HepG2 (cell line): ENCODE measurements around the gene CDH2. TPM values are rescaled to one million over a fixed set of nuclear protein-coding genes. Genes with fewer than 3 reads are reported as not detected.

Experiments
- GABPA ChIP-seq, 2 experiments: IDR thresholded peaks; 2 replicates each; pipeline ENCODE4 v1.6.1; 2011 to 2016; ENCODE audit warnings: low read depth in 2 of 2, low read length in 1 of 2, missing biosample characterization in 1 of 2, missing genetic modification characterization in 1 of 2
- GRHL1 ChIP-seq: sonication (generic); formaldehyde crosslinking; conservative IDR thresholded peaks from 2 replicates; pipeline ENCODE4 v1.8.0; 2022; ENCODE audit warnings: missing genetic modification reagents
- HMG20A ChIP-seq: IDR thresholded peaks from 2 replicates; pipeline ENCODE4 v1.6.1; 2016; ENCODE audit warnings: borderline replicate concordance
- IKZF5 ChIP-seq: IDR thresholded peaks from 2 replicates; pipeline ENCODE4 v1.6.1; 2018; ENCODE audit warnings: missing genetic modification reagents, mild to moderate bottlenecking, missing compliant biosample characterization
- IRX3 ChIP-seq: sonication (generic); formaldehyde crosslinking; IDR thresholded peaks from 2 replicates; pipeline ENCODE4 v1.8.1; 2023; ENCODE audit warnings: mild to moderate bottlenecking, low read depth, missing genetic modification reagents, borderline replicate concordance
- KAT8 ChIP-seq: IDR thresholded peaks from 2 replicates; pipeline ENCODE4 v1.6.1; 2016; ENCODE audit warnings: missing genetic modification reagents, missing compliant biosample characterization
- NFKBIZ ChIP-seq: IDR thresholded peaks from 2 replicates; pipeline ENCODE4 v1.6.1; 2018; ENCODE audit warnings: missing genetic modification reagents, missing compliant biosample characterization
- REPIN1 ChIP-seq: sonication (generic); formaldehyde crosslinking; IDR thresholded peaks from 2 replicates; pipeline ENCODE4 v1.8.0; 2022; ENCODE audit warnings: missing genetic modification reagents, low read depth, mild to moderate bottlenecking, borderline replicate concordance
- SMAD1 ChIP-seq: sonication (generic); formaldehyde crosslinking; IDR thresholded peaks from 2 replicates; pipeline ENCODE4 v1.4.0; 2020; ENCODE audit warnings: missing genetic modification reagents, low read depth, mild to moderate bottlenecking, borderline replicate concordance
- SMARCC2 ChIP-seq: fragments of 450-650 bp; IDR thresholded peaks from 2 replicates; pipeline ENCODE4 v1.6.1; 2017; ENCODE audit warnings: antibody characterized with exemption, mild to moderate bottlenecking
- SRSF1 ChIP-seq: fragments of 200-400 bp; formaldehyde crosslinking; optimal IDR thresholded peaks from 2 replicates; pipeline ENCODE3; 2017; ENCODE audit warnings: mild to moderate bottlenecking, low read depth, low read length, moderate library complexity
- SRY ChIP-seq: sonication (generic); formaldehyde crosslinking; IDR thresholded peaks from 2 replicates; pipeline ENCODE4 v1.8.0; 2022; ENCODE audit warnings: mild to moderate bottlenecking, missing genetic modification reagents
- TGIF2 ChIP-seq: IDR thresholded peaks from 2 replicates; pipeline ENCODE4 v1.6.1; 2016; ENCODE audit warnings: control low read depth, missing compliant biosample characterization
- TRIM24 ChIP-seq: sonication (generic); formaldehyde crosslinking; IDR thresholded peaks from 2 replicates; pipeline ENCODE4 v1.8.0; 2022; ENCODE audit warnings: mild to moderate bottlenecking, missing genetic modification reagents
- U2AF2 ChIP-seq: fragments of 200-400 bp; formaldehyde crosslinking; IDR thresholded peaks from 2 replicates; pipeline ENCODE4 v1.6.1; 2017; ENCODE audit warnings: low read depth, mild to moderate bottlenecking, low read length
- ZBTB10 ChIP-seq: sonication (generic); formaldehyde crosslinking; IDR thresholded peaks from 2 replicates; pipeline ENCODE4 v1.4.0; 2020; ENCODE audit warnings: missing genetic modification reagents, borderline replicate concordance
- ZBTB20 ChIP-seq: sonication (generic); formaldehyde crosslinking; IDR thresholded peaks from 2 replicates; pipeline ENCODE4 v1.8.1; 2023; ENCODE audit warnings: missing genetic modification reagents, low read depth, mild to moderate bottlenecking, borderline replicate concordance
- ZBTB42 ChIP-seq: sonication (generic); formaldehyde crosslinking; IDR thresholded peaks from 2 replicates; pipeline ENCODE4 v1.5.0; 2020; ENCODE audit warnings: mild to moderate bottlenecking, missing genetic modification reagents
- ZBTB7B ChIP-seq: sonication (generic); formaldehyde crosslinking; IDR thresholded peaks from 2 replicates; pipeline ENCODE4 v1.4.0; 2020; ENCODE audit warnings: missing genetic modification reagents
- ZFP90 ChIP-seq: sonication (generic); formaldehyde crosslinking; IDR thresholded peaks from 2 replicates; pipeline ENCODE4 v1.8.0; 2022; ENCODE audit warnings: missing genetic modification reagents, mild to moderate bottlenecking, inconsistent platforms, borderline replicate concordance
- ZNF326 ChIP-seq: sonication (generic); formaldehyde crosslinking; IDR thresholded peaks from 2 replicates; pipeline ENCODE4 v1.4.0; 2020; ENCODE audit warnings: missing genetic modification reagents, borderline replicate concordance
- ZNF34 ChIP-seq: sonication (generic); formaldehyde crosslinking; IDR thresholded peaks from 2 replicates; pipeline ENCODE4 v1.4.0; 2020; ENCODE audit warnings: mild to moderate bottlenecking, missing genetic modification reagents, borderline replicate concordance
- ZNF503 ChIP-seq: sonication (generic); formaldehyde crosslinking; IDR thresholded peaks from 2 replicates; pipeline ENCODE4 v1.4.0; 2020; ENCODE audit warnings: missing genetic modification reagents
- ZNF563 ChIP-seq: sonication (generic); formaldehyde crosslinking; IDR thresholded peaks from 2 replicates; pipeline ENCODE4 v1.8.0; 2022; ENCODE audit warnings: mild to moderate bottlenecking, moderate library complexity, missing genetic modification reagents
- polyA plus RNA-seq, 8 experiments: library from polyadenylated mRNA; depleted of rRNA in 3 of 8; stranded (reverse) in 7 of 8; unstranded in 1 of 8; fragments of >200 nt; fragmentation: Illumina TruSeq in 4 of 8; extraction: Trizol in 4 of 8; gene quantifications; 2 replicates each; pipeline versions ENCODE4 v1.2.1 to v1.2.3, GENCODE V29; 2011 to 2016; ENCODE audit warnings: low read depth in 4 of 8, missing spikeins in 1 of 8, mixed read lengths in 1 of 8; ENCODE audit not compliant: insufficient read depth in 1 of 8
- total RNA-seq, 5 experiments: library from RNA; depleted of rRNA; stranded (reverse); fragments of >200 nt; fragmentation: Illumina TruSeq; extraction: Trizol; gene quantifications; 2 replicates each; pipeline ENCODE4 v1.2.3, GENCODE V29; 2016; ENCODE audit warnings: low read depth in 1 of 5

CDH2 gene
- total and polyA plus RNA-seq, 2 of the 13 experiments (the other 11 are each of a cell fraction or from before 2014, with no cell fraction given): 18.6 to 36.1 TPM

GRCh38 chr18:28091197-28091596 is 85.7 kb downstream of the CDH2 start (continued):
- TF ChIP-seq ZBTB10: no peak
- no peak for TF ChIP-seq NFKBIZ (CRISPR knock-in tag)
- no peak for TF ChIP-seq GRHL1
- no peak for TF ChIP-seq IRX3 (CRISPR knock-in tag)
- TF ChIP-seq U2AF2: no peak
- no peak for TF ChIP-seq ZNF34 (CRISPR knock-in tag)
- no peak for TF ChIP-seq SMARCC2
- TF ChIP-seq ZBTB42 (CRISPR knock-in tag): no peak
- no peak for TF ChIP-seq IKZF5 (CRISPR knock-in tag)
- no peak for TF ChIP-seq REPIN1 (CRISPR knock-in tag)
- peak; percentile 85; the same call in 1 of the 2 replicates for TF ChIP-seq HMG20A
- TF ChIP-seq ZBTB7B (CRISPR knock-in tag): no peak
- no peak for TF ChIP-seq SRSF1
- TF ChIP-seq GABPA (IDR thresholded peaks at IDR 0.05; ENCODE audit: low read depth, low read length): no peak
- 0 out of 2 replicates have a peak, but pooled peaks have one; percentile 11 for TF ChIP-seq GABPA (CRISPR knock-in tag; IDR thresholded peaks at IDR 0.05; ENCODE audit: low read depth)
- TF ChIP-seq SRY: no peak
- TF ChIP-seq ZBTB20 (CRISPR knock-in tag): no peak
- no peak for TF ChIP-seq ZNF563 (CRISPR knock-in tag)
- no peak for TF ChIP-seq SMAD1
- no peak for TF ChIP-seq ZNF326 (CRISPR knock-in tag)
- no peak for TF ChIP-seq ZFP90 (CRISPR knock-in tag)
- TF ChIP-seq KAT8: no peak
- TF ChIP-seq ZNF503 (CRISPR knock-in tag): no peak
- no peak for TF ChIP-seq TRIM24
- no peak for TF ChIP-seq TGIF2
